ENCODE data around the gene KLF4. TPM values are rescaled to one million over a fixed set of nuclear protein-coding genes. Genes with fewer than 3 reads are reported as not detected.

The KLF4 gene
- total RNA-seq, 4 donors from 2014 or later = 41.9 to 87.5 (median 63.7) TPM

DNA sequence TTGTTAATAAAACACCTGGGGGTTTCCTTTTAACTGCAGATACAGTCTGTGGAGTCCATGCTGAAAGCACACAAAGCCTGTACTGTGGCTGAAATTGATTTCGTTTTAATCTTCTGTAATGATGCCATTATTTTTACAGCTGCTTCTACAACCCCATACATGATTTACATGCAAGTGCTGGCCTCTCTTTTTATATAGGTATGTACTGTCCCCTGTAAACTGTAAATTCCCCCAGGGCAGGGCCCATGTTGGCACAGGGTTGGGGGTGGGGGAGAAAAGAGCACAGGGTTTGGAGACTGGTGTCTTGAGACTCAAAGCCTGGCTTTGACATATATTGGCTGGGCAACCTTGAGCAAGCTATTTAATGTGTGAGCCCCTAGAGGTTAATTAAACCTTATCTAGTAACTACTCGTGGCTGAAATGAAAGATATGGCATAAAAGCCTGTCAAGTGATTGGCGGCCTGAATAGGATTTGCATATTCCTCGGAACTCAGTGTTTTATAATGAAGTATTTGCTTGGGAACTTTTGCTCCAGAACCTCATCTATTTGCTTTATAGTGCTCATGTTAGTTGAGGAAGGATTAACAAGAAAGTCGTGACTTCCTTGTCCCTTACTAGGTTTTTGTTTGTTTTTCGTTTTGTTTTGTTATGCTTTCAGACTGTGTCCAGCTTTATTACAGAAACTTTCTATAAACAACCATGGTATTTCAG, 34.0 kb downstream of the KLF4 start:
- DNase-seq (ENCODE audit: extremely low spot score) = no peak
- WGBS = 72% methylated on average over 6 of the region's 6 CpGs
- no peak overlapping the region for H3K27ac ChIP-seq (replicated peaks in 1 of 4)
- H3K4me1 ChIP-seq = no peaks in the 10 kb centered on the region
- no peaks in the 10 kb centered on the region for H3K27me3 ChIP-seq
- H3K4me3 ChIP-seq = no peak overlapping the region
- TF ChIP-seq, protein P1, sequence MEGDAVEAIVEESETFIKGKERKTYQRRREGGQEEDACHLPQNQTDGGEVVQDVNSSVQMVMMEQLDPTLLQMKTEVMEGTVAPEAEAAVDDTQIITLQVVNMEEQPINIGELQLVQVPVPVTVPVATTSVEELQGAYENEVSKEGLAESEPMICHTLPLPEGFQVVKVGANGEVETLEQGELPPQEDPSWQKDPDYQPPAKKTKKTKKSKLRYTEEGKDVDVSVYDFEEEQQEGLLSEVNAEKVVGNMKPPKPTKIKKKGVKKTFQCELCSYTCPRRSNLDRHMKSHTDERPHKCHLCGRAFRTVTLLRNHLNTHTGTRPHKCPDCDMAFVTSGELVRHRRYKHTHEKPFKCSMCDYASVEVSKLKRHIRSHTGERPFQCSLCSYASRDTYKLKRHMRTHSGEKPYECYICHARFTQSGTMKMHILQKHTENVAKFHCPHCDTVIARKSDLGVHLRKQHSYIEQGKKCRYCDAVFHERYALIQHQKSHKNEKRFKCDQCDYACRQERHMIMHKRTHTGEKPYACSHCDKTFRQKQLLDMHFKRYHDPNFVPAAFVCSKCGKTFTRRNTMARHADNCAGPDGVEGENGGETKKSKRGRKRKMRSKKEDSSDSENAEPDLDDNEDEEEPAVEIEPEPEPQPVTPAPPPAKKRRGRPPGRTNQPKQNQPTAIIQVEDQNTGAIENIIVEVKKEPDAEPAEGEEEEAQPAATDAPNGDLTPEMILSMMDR (IDR thresholded peaks at IDR 0.05) = no peak
- no peak for TF ChIP-seq EP300 (IDR thresholded peaks at IDR 0.05)
- TF ChIP-seq POLR2A (IDR thresholded peaks at IDR 0.05; ENCODE audit: low read depth) = no peak
- TF ChIP-seq POLR2AphosphoS5 (IDR thresholded peaks at IDR 0.05) = no peak
- intact Hi-C loops (cut with DNase I) = no loop called here
- peaks cover 0 to 4% (median under 1%) of the 10 kb centered on the region in 4 donors for H3K9me3 ChIP-seq
- H3K36me3 ChIP-seq = no peaks in the 10 kb centered on the region

DNA sequence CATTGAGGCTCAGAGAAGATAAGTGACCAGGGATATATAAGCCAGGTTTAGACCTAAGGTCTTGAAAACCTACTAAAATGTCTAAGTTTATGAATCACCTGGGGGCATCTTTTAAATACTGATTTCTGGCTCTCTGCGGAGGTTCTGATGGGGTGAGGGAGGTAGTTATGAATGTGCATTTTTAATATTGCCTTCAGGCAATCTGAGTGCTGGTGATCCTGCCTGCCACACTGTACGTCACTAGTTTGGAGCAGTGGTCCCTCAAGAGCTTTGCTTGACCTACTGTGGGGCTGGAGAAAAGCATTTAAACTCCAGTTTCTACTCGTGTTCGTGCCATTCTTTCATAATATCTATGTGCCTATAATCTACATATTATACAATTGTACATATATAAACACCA, 36.1 kb downstream of the KLF4 start:
- Histone ChIP-seq H3K9me3 (no peaks in the 10 kb centered on the region), H3K4me1 (no peaks in the 10 kb centered on the region), H3K27ac (replicated peaks in 1 of 4) (no peak overlapping the region), H3K4me3 (no peak overlapping the region), H3K27me3 (no peaks in the 10 kb centered on the region), H3K36me3 (no peaks in the 10 kb centered on the region)
- intact Hi-C loops (cut with DNase I) = no loop called here
- no peak for DNase-seq (ENCODE audit: extremely low spot score)
- 83% methylated on average over 4 of the region's 4 CpGs for WGBS
- TF ChIP-seq POLR2AphosphoS5 (IDR thresholded peaks at IDR 0.05) (no peak), POLR2A (IDR thresholded peaks at IDR 0.05; ENCODE audit: low read depth) (no peak), EP300 (IDR thresholded peaks at IDR 0.05) (no peak)
- TF ChIP-seq, protein P1 (IDR thresholded peaks at IDR 0.05) = no peak

DNA sequence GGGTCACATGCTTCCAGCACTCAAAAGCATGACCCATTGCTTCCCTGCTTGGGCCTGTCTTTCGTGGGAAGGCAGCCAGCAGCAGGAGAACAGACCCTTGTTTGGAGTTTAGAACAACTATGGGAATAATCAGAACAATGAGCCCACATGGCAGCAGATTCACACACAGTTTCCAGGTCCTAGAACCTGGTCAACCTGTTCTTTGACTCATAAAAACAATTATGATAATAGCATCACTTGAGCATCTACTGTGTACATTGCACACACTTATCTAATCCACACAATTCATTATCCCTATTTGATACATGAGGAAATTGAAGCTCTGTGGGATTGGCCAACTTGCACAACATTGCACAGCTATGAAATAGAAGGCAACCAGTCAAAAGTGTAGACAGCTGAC, 41.7 kb downstream of the KLF4 start:
- no peak for DNase-seq (ENCODE audit: extremely low spot score)
- H3K36me3 ChIP-seq = no peaks in the 10 kb centered on the region
- no peak overlapping the region for H3K27ac ChIP-seq (replicated peaks in 1 of 4)
- TF ChIP-seq EP300 (IDR thresholded peaks at IDR 0.05) (no peak), POLR2A (IDR thresholded peaks at IDR 0.05; ENCODE audit: low read depth) (no peak), POLR2AphosphoS5 (IDR thresholded peaks at IDR 0.05) (no peak)
- TF ChIP-seq, protein P1 (IDR thresholded peaks at IDR 0.05) = no peak
- no peak overlapping the region for H3K4me3 ChIP-seq
- 83% methylated on average over 1 of the region's 1 CpG for WGBS
- no peaks in the 10 kb centered on the region for H3K27me3 ChIP-seq
- no peaks in the 10 kb centered on the region for H3K9me3 ChIP-seq
- intact Hi-C loops (cut with DNase I) = no loop called here
- no peaks in the 10 kb centered on the region for H3K4me1 ChIP-seq

DNA sequence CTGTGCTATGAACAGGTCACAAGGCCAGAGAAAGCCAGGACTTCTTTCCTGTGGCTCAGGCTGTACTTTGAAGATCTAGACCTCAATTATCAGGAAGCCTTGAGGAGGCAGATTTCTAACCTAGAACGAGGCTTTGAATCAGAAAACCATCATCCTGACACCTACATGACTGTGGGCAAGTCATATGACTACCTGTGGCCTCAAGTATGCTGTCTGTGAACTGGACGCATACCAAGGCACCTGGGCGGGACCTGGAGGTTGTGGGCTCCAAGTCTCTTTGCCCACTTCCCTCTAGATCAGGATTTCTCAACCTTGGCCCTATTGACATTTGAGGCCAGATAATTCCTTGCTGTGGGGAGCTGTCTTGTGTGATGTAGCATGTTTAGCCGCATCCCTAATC, 42.5 kb downstream of the KLF4 start:
- Histone ChIP-seq H3K27me3 (no peaks in the 10 kb centered on the region), H3K4me1 (no peaks in the 10 kb centered on the region), H3K27ac (replicated peaks in 1 of 4) (no peak overlapping the region), H3K9me3 (no peaks in the 10 kb centered on the region), H3K4me3 (no peak overlapping the region), H3K36me3 (no peaks in the 10 kb centered on the region)
- TF ChIP-seq EP300 (IDR thresholded peaks at IDR 0.05) = no peak
- TF ChIP-seq, protein P1 (IDR thresholded peaks at IDR 0.05) = no peak
- no peak for TF ChIP-seq POLR2AphosphoS5 (IDR thresholded peaks at IDR 0.05)
- TF ChIP-seq POLR2A (IDR thresholded peaks at IDR 0.05; ENCODE audit: low read depth) = no peak
- intact Hi-C loops (cut with DNase I) = no loop called here
- no peak for DNase-seq (ENCODE audit: extremely low spot score)
- whole genome bisulfite sequencing = 90% methylated on average over 3 of the region's 4 CpGs

DNA sequence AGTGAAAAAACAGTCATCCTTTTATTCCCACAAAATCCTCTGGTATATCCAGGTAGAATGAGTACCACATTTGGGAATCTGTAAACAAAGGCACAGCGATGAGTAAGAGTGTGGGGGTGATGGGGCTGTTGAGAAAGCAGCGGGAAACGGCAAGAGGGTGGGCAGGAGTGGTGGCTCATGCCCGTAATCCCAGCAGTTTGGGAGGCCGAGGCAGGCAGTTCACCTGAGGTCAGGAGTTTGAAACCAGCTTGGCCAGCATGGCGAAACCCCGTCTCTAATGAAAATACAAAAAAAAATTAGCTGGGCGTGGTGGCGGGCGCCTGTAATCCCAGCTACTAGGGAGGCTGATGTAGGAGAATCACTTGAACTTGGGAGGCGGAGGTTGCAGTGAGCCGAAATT, 43.1 kb downstream of the KLF4 start:
- no peak for DNase-seq (ENCODE audit: extremely low spot score)
- no peaks in the 10 kb centered on the region for H3K9me3 ChIP-seq
- H3K27me3 ChIP-seq = no peaks in the 10 kb centered on the region
- H3K4me3 ChIP-seq = no peak overlapping the region
- no peaks in the 10 kb centered on the region for H3K4me1 ChIP-seq
- intact Hi-C loops (cut with DNase I) = no loop called here
- 91% methylated on average over 12 of the region's 12 CpGs for WGBS
- TF ChIP-seq EP300 (IDR thresholded peaks at IDR 0.05) (no peak), POLR2AphosphoS5 (IDR thresholded peaks at IDR 0.05) (no peak), POLR2A (IDR thresholded peaks at IDR 0.05; ENCODE audit: low read depth) (no peak)
- TF ChIP-seq, protein P1 (IDR thresholded peaks at IDR 0.05) = no peak
- no peaks in the 10 kb centered on the region for H3K36me3 ChIP-seq
- H3K27ac ChIP-seq (replicated peaks in 1 of 4) = no peak overlapping the region
